Breast epithelium (tissue), 3 donors: ENCODE measurements around the gene SLC6A1.

Source experiments
- POLR2A ChIP-seq: fragments of 450-650 bp; IDR thresholded peaks from one replicate; pipeline ENCODE4 v1.6.1; 2016; ENCODE audit warnings: antibody characterized with exemption, mild to moderate bottlenecking, moderate library complexity
- POLR2AphosphoS5 ChIP-seq, 3 donors: sonication (generic); formaldehyde crosslinking; IDR thresholded peaks; one replicate each; pipeline ENCODE4 v1.6.1; 2017; ENCODE audit warnings: antibody characterized with exemption in 3 of 3
- TF ChIP-seq, protein P1 (sequence below), 3 donors: fragments of 450-650 bp; IDR thresholded peaks; one replicate each; pipeline ENCODE4 v1.5.1; 2016 to 2017; ENCODE audit warnings: antibody characterized with exemption in 3 of 3, mild to moderate bottlenecking in 3 of 3, moderate library complexity in 3 of 3

DNA sequence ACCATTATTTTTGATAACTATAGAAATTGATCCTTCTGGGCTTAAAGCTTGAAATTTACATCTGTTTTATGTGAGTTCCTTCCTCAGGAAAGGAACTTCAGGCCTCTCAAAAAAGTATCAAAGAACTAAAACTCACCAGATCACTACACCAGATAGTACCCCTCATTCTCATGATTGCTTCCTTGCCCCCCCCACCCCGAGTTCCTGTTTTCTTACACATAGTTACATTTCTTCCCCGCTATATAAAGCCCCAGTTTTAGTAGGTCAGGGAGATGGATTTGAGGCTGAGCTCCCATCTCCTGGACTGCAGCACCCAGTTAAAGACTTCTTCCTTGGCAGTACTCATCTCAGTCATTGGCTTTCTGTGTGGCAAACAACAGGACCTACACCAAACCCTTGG, 81.5 kb downstream of the SLC6A1 start:
- TF ChIP-seq, protein P1, sequence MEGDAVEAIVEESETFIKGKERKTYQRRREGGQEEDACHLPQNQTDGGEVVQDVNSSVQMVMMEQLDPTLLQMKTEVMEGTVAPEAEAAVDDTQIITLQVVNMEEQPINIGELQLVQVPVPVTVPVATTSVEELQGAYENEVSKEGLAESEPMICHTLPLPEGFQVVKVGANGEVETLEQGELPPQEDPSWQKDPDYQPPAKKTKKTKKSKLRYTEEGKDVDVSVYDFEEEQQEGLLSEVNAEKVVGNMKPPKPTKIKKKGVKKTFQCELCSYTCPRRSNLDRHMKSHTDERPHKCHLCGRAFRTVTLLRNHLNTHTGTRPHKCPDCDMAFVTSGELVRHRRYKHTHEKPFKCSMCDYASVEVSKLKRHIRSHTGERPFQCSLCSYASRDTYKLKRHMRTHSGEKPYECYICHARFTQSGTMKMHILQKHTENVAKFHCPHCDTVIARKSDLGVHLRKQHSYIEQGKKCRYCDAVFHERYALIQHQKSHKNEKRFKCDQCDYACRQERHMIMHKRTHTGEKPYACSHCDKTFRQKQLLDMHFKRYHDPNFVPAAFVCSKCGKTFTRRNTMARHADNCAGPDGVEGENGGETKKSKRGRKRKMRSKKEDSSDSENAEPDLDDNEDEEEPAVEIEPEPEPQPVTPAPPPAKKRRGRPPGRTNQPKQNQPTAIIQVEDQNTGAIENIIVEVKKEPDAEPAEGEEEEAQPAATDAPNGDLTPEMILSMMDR (IDR thresholded peaks at IDR 0.05): no peak
- TF ChIP-seq POLR2AphosphoS5 (IDR thresholded peaks at IDR 0.05) (no peak), POLR2A (no peak)
